Measurements from ENCODE around the gene CYBA. TPM values are rescaled to one million over a fixed set of nuclear protein-coding genes. Genes with fewer than 3 reads are reported as not detected.

The CYBA gene
- total RNA-seq, 1 experiment from 2014 or later, result 867 TPM

DNA sequence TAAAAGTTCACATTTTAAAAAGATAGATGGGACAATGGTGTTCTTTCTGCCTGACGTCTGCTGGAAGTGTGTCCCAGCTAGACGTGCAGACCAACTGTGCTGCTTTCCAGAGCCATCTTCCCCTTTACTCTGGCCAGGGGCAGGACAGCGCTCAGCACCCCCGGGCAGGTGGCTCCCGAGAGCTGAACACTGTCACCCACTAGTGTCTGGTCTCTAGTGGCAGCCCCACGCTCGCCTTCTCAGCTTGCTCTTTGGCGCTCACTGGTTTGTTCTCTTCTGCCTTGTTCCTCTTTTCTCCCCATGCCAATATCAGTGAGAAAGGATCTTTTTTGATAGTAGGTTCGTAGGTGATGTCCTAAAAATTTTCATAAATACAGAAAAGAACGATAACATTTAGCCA lies 54.9 kb downstream of the CYBA start:
- no peaks in the 10 kb centered on the region for H3K4me1 Mint-ChIP-seq (ENCODE audit: low read depth, unreplicated experiment)
- no peak overlapping the region for H3K4me3 Mint-ChIP-seq (ENCODE audit: low read depth, unreplicated experiment)
- CTCF ChIA-PET, result no interaction called here
- no TSS peak for BruUV-seq (replicated peaks)
- TF ChIP-seq, protein P1, sequence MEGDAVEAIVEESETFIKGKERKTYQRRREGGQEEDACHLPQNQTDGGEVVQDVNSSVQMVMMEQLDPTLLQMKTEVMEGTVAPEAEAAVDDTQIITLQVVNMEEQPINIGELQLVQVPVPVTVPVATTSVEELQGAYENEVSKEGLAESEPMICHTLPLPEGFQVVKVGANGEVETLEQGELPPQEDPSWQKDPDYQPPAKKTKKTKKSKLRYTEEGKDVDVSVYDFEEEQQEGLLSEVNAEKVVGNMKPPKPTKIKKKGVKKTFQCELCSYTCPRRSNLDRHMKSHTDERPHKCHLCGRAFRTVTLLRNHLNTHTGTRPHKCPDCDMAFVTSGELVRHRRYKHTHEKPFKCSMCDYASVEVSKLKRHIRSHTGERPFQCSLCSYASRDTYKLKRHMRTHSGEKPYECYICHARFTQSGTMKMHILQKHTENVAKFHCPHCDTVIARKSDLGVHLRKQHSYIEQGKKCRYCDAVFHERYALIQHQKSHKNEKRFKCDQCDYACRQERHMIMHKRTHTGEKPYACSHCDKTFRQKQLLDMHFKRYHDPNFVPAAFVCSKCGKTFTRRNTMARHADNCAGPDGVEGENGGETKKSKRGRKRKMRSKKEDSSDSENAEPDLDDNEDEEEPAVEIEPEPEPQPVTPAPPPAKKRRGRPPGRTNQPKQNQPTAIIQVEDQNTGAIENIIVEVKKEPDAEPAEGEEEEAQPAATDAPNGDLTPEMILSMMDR (IDR thresholded peaks at IDR 0.05; ENCODE audit: unreplicated experiment), result no peak
- H3K27me3 Mint-ChIP-seq (ENCODE audit: unreplicated experiment), result no peaks in the 10 kb centered on the region
- H3K27ac Mint-ChIP-seq (ENCODE audit: unreplicated experiment), result no peak overlapping the region
- peaks cover 54% of the 10 kb centered on the region for H3K36me3 Mint-ChIP-seq (ENCODE audit: insufficient read depth, unreplicated experiment)
- no peaks in the 10 kb centered on the region for H3K9me3 Mint-ChIP-seq (ENCODE audit: low read depth, unreplicated experiment)
- no peak for DNase-seq
- intact Hi-C loops (cut with micrococcal nuclease; ENCODE audit: unreplicated experiment), result no loop called here

DNA sequence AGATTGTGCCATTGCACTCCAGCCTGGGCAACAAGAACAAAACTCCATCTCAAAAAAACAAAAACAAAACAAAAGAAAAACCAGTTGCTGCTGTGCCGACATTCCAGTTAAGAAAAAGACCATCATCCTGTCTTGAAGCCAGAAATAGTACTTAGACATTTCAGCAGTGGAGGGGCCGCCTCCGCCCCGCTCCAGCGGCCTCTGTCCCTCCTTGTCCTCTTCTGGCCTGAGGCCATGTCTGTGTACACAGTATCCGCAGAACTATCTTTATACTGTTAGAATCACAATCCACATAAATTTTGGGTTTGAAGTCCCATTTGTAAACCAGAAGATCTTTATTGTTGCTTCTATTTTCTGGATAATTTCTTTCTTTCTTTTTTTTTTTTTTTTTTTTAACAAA lies 55.8 kb downstream of the CYBA start:
- Mint-ChIP-seq H3K4me1 (ENCODE audit: low read depth, unreplicated experiment) (no peaks in the 10 kb centered on the region), H3K36me3 (ENCODE audit: insufficient read depth, unreplicated experiment) (peaks cover 51% of the 10 kb centered on the region), H3K27ac (ENCODE audit: unreplicated experiment) (no peak overlapping the region), H3K27me3 (ENCODE audit: unreplicated experiment) (no peaks in the 10 kb centered on the region), H3K9me3 (ENCODE audit: low read depth, unreplicated experiment) (no peaks in the 10 kb centered on the region), H3K4me3 (ENCODE audit: low read depth, unreplicated experiment) (no peak overlapping the region)
- TF ChIP-seq, protein P1 (IDR thresholded peaks at IDR 0.05; ENCODE audit: unreplicated experiment), result no peak
- no peak for DNase-seq
- no TSS peak for BruUV-seq (replicated peaks)
- CTCF ChIA-PET, result no interaction called here
- intact Hi-C loops (cut with micrococcal nuclease; ENCODE audit: unreplicated experiment), result no loop called here

DNA sequence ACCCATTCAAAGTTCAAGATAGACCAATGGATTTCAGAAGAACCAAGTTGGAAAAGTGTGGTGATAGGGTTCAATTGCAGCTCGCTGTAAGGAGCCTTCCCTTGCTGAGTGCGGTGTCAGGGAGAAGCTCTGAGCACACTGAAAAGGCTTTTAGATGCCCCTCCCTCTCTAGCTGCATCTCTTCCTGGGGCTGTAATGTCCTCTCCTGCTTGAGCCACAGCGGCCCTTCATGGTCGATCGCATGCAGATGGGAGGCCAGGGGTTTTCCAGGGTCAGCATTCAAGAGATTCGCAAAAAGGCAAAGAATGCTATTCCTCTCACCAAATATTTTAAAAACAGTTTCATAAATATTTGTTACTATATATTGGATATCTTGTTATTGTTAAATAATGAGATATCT lies 56.9 kb downstream of the CYBA start:
- CTCF ChIA-PET, result no interaction called here
- no peaks in the 10 kb centered on the region for H3K9me3 Mint-ChIP-seq (ENCODE audit: low read depth, unreplicated experiment)
- H3K4me1 Mint-ChIP-seq (ENCODE audit: low read depth, unreplicated experiment), result no peaks in the 10 kb centered on the region
- BruUV-seq (replicated peaks), result no TSS peak
- no peak overlapping the region for H3K4me3 Mint-ChIP-seq (ENCODE audit: low read depth, unreplicated experiment)
- no peak overlapping the region for H3K27ac Mint-ChIP-seq (ENCODE audit: unreplicated experiment)
- H3K27me3 Mint-ChIP-seq (ENCODE audit: unreplicated experiment), result no peaks in the 10 kb centered on the region
- H3K36me3 Mint-ChIP-seq (ENCODE audit: insufficient read depth, unreplicated experiment), result peaks cover 39% of the 10 kb centered on the region
- intact Hi-C loops (cut with micrococcal nuclease; ENCODE audit: unreplicated experiment), result no loop called here
- TF ChIP-seq, protein P1 (IDR thresholded peaks at IDR 0.05; ENCODE audit: unreplicated experiment), result no peak
- no peak for DNase-seq

DNA sequence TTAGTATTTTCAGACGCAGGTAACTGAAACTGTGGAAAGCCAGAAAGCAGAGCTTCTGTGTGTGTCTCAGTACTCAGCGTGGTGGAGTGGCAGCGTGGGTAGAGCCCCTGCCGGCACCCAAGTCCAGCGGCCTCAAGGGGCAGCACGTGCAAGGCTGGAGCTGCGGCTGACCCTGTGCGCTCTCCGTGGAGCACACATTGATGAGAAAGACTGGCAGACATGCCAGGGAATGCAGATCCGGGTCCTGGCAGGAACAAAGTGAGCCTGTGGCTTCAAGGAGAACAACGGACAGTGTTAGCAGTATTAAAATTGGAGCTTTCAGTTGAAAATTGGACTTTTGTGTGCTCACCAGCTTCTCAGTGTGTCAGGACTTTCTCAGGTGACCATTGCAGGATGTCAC lies 57.4 kb downstream of the CYBA start:
- no TSS peak for BruUV-seq (replicated peaks)
- Mint-ChIP-seq H3K4me3 (ENCODE audit: low read depth, unreplicated experiment) (no peak overlapping the region), H3K27me3 (ENCODE audit: unreplicated experiment) (no peaks in the 10 kb centered on the region), H3K36me3 (ENCODE audit: insufficient read depth, unreplicated experiment) (peaks cover 39% of the 10 kb centered on the region), H3K27ac (ENCODE audit: unreplicated experiment) (no peak overlapping the region), H3K9me3 (ENCODE audit: low read depth, unreplicated experiment) (no peaks in the 10 kb centered on the region), H3K4me1 (ENCODE audit: low read depth, unreplicated experiment) (no peaks in the 10 kb centered on the region)
- intact Hi-C loops (cut with micrococcal nuclease; ENCODE audit: unreplicated experiment), result no loop called here
- no peak for DNase-seq
- CTCF ChIA-PET, result no interaction called here
- TF ChIP-seq, protein P1 (IDR thresholded peaks at IDR 0.05; ENCODE audit: unreplicated experiment), result no peak

Other genes with a start within 250 kb of the CYBA start
- gene ZFPM1, start 197.8 kb downstream of the CYBA start, total RNA-seq (2022), result 3.1 and 5.2 TPM in 2 replicates
- gene ZC3H18, start 80.7 kb downstream of the CYBA start, total RNA-seq (2022), result 77.2 and 85.7 TPM in 2 replicates
- not detected in 2 replicates for gene IL17C, start 12.5 kb downstream of the CYBA start, total RNA-seq (2022)
- 139 and 152 TPM in 2 replicates for gene MVD, start 12.0 kb upstream of the CYBA start, total RNA-seq (2022)
- 0.34 and 0.54 TPM in 2 replicates for gene SNAI3, start 35.5 kb upstream of the CYBA start, total RNA-seq (2022)
- gene RNF166, start 55.4 kb upstream of the CYBA start, total RNA-seq (2022), result 33.3 and 34.3 TPM in 2 replicates
- gene CTU2, start 55.5 kb upstream of the CYBA start, total RNA-seq (2022), result 39.5 and 49.1 TPM in 2 replicates
- 177 and 199 TPM in 2 replicates for gene PIEZO1, start 134.2 kb upstream of the CYBA start, total RNA-seq (2022)
- gene CDT1, start 152.7 kb upstream of the CYBA start, total RNA-seq (2022), result 74.8 and 82.5 TPM in 2 replicates
- 203 and 207 TPM in 2 replicates for gene APRT, start 160.9 kb upstream of the CYBA start, total RNA-seq (2022)
- 50.4 and 55.0 TPM in 2 replicates for gene GALNS, start 205.9 kb upstream of the CYBA start, total RNA-seq (2022)
- 79.1 and 110 TPM in 2 replicates for gene TRAPPC2L, start 206.1 kb upstream of the CYBA start, total RNA-seq (2022)
- not detected in 2 replicates for gene PABPN1L, start 215.6 kb upstream of the CYBA start, total RNA-seq (2022)